ENCODE measurements around the gene RCBTB1.

- TF ChIP-seq CTCF (IDR thresholded peaks at IDR 0.05; ENCODE audit: low read depth, low read length) (no peak), EZH2phosphoT487 (IDR thresholded peaks at IDR 0.05; ENCODE audit: low read depth) (no peak)
Observed at GRCh38 chr13:49569993-49570689, 15.2 kb downstream of the RCBTB1 start.

Measured in OCI-LY3 (cell line).